Large intestine (tissue), 3 donors: ENCODE data around the gene SLC19A1. TPM values are rescaled to one million over a fixed set of nuclear protein-coding genes. Genes with fewer than 3 reads are reported as not detected.

ENCODE experiments used
- DNase-seq, 2 donors: peaks; one replicate each; pipeline versions ENCODE4 v3.0.0 to v3.0.0-alpha.2; 2013
- H3K27ac ChIP-seq: one replicate; pipeline ENCODE4 v1.5.1; 2013; ENCODE audit warnings: low read length
- H3K27me3 ChIP-seq: 2 replicates; pipeline ENCODE4 v1.6.1; 2013; ENCODE audit warnings: low read length; ENCODE audit not compliant: control insufficient read depth, insufficient read depth
- H3K36me3 ChIP-seq: 2 replicates; pipeline ENCODE4 v1.6.1; 2013; ENCODE audit warnings: low read length; ENCODE audit not compliant: control insufficient read depth, insufficient read depth
- H3K4me1 ChIP-seq: one replicate; pipeline ENCODE4 v1.6.1; 2013; ENCODE audit warnings: low read length; ENCODE audit not compliant: control insufficient read depth, insufficient read depth
- H3K4me3 ChIP-seq: one replicate; pipeline ENCODE4 v1.5.1; 2013; ENCODE audit warnings: low read length
- H3K9me3 ChIP-seq: one replicate; pipeline ENCODE4 v1.6.1; 2013; ENCODE audit warnings: mild to moderate bottlenecking, low read depth, low read length, moderate library complexity; ENCODE audit not compliant: control insufficient read depth
- WGBS: methylation state at CpG from one replicate; pipeline ENCODE4 v1.1.5; 2013; ENCODE audit warnings: low lambda C conversion rate; ENCODE audit not compliant: insufficient coverage; 5-methylcytosine and 5-hydroxymethylcytosine counted together
- polyA plus RNA-seq: library from polyadenylated mRNA; unstranded; fragments of 120-200 nt; gene quantifications from one replicate; pipeline ENCODE4 v1.2.1, GENCODE V29; 2013

Gene SLC19A1
- polyA plus RNA-seq, 1 donor = 22.1 TPM

DNA sequence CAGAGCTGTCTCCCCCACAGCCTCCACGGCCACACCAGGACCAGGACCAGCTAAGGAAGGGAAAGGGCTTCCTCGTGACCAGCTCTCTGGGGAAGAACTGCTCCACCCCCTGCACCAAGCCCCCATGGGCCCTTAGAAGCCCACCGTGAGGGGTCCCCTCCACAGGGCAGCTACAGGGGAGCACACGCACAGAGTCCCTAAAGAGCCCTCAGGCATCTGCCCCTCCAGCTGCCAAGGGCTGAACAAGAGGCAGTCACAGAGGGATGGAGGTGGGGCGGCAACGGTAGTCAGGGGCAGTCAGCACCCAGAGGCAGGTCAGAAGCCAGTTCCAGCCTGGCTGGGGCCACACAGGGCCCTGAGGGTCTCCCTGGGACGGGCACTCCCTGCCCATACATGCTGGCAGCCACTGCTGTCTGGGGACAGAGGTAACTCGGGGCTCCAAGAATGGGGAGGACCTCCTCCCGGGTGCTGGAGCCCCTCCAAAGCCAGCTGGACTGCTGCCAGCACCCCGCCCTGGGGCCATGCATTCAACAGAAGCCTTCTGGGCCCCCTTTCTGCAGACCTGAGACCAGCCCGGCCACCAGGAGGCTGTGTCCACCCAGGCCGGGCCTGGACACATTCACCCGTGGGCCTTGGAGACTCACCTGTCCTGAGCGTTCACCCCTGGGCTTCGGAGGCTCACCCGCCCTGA is 18.7 kb downstream of the SLC19A1 start:
- no peak for DNase-seq
- H3K27ac ChIP-seq = no peak overlapping the region
- no CpG with 5 or more reads among the region's 16 CpGs for WGBS
- peaks cover 43% of the 10 kb centered on the region for H3K36me3 ChIP-seq
- peaks cover 10% of the 10 kb centered on the region for H3K4me1 ChIP-seq
- H3K27me3 ChIP-seq = no peaks in the 10 kb centered on the region
- no peak overlapping the region for H3K4me3 ChIP-seq
- peaks cover 28% of the 10 kb centered on the region for H3K9me3 ChIP-seq

DNA sequence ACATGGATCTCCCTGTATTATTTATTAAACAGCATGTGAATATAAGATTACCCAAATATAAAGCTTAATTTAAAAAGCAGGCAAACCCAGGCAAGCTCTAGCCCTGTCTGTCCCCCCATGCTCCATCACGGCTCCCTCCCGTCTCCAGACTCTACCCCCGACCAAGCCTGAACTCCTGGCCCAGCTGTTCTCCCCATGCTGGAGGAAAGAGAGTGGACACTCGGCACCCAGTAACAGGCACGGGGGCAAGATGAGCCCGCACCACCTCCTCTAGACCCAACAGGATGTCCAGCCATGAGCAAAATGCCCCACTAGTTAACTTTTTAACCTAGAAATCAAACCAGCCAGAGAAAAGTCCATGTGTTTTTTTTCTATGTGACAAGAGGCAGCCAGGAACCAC is 19.3 kb downstream of the SLC19A1 start:
- DNase-seq = no peak
- whole genome bisulfite sequencing = 100% methylated on average over 2 of the region's 6 CpGs
- Histone ChIP-seq H3K4me3 (no peak overlapping the region), H3K4me1 (peaks cover 10% of the 10 kb centered on the region), H3K27ac (no peak overlapping the region), H3K36me3 (peaks cover 38% of the 10 kb centered on the region), H3K9me3 (peaks cover 28% of the 10 kb centered on the region), H3K27me3 (no peaks in the 10 kb centered on the region)

DNA sequence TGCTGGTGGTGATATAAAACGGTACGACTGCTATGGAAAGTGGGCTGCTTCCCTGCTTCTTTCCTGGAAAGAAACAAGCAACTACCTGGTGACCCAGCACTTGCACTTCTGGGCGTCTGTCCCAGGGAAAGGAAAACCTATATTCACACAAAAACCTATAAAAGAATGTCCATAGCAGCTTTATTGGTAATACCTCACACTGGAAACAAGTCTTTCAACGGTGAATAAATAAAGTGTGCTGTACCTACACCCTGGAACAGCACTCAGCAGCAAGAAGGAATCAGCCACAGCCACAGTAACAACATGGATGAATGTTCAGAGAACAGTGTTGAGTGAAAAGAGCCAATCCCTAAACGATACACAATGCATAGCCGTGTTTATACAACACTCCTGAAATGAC is 19.9 kb downstream of the SLC19A1 start:
- no peak overlapping the region for H3K27ac ChIP-seq
- H3K36me3 ChIP-seq = peaks cover 38% of the 10 kb centered on the region
- peaks cover 10% of the 10 kb centered on the region for H3K4me1 ChIP-seq
- WGBS = 100% methylated on average over 1 of the region's 6 CpGs
- H3K27me3 ChIP-seq = no peaks in the 10 kb centered on the region
- H3K9me3 ChIP-seq = peaks cover 28% of the 10 kb centered on the region
- no peak for DNase-seq
- H3K4me3 ChIP-seq = no peak overlapping the region

DNA sequence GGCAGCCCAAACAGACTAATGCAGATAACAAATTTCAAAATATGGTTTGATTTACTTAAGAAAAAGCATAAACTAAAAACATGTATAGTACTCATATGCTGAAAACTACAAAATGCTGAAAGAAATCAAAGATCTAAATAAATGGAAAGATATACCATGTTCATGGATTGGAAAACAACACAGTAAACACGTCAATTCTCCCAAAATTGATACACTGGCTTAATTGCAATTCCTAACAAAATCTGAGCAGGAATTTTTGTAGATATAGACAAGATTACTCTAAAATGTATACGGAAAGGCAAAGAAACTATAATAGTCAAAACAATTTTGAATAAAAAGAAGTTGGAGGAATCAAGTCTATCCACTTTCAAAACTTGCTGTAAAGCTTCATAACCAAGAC is 21.0 kb downstream of the SLC19A1 start:
- Histone ChIP-seq H3K27me3 (no peaks in the 10 kb centered on the region), H3K4me3 (no peak overlapping the region), H3K27ac (no peak overlapping the region), H3K9me3 (peaks cover 28% of the 10 kb centered on the region), H3K4me1 (peaks cover 10% of the 10 kb centered on the region), H3K36me3 (peaks cover 42% of the 10 kb centered on the region)
- 100% methylated on average over 2 of the region's 2 CpGs for WGBS
- DNase-seq = no peak

DNA sequence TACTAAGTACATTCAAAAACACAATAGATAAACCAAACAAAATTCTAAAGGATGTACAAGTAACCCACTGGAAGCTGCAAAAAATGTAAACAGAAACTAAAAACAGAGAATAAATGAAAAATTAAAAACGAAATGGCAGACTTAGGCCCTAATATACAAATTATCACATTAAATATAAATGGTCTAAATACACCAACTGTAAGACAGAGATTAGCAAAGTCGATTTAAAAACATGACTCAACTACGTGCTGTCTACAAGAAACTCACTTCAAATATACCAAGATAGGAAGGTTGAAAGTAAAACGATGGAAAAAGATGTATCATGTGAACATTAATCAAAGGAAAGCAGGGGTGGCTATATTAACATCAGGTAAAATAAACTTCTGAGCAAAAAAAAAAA is 23.1 kb downstream of the SLC19A1 start:
- no peak overlapping the region for H3K27ac ChIP-seq
- H3K27me3 ChIP-seq = no peaks in the 10 kb centered on the region
- H3K36me3 ChIP-seq = peaks cover 43% of the 10 kb centered on the region
- H3K9me3 ChIP-seq = peaks cover 28% of the 10 kb centered on the region
- no peaks in the 10 kb centered on the region for H3K4me1 ChIP-seq
- no peak for DNase-seq
- no peak overlapping the region for H3K4me3 ChIP-seq
- 86% methylated on average over 2 of the region's 4 CpGs for WGBS

DNA sequence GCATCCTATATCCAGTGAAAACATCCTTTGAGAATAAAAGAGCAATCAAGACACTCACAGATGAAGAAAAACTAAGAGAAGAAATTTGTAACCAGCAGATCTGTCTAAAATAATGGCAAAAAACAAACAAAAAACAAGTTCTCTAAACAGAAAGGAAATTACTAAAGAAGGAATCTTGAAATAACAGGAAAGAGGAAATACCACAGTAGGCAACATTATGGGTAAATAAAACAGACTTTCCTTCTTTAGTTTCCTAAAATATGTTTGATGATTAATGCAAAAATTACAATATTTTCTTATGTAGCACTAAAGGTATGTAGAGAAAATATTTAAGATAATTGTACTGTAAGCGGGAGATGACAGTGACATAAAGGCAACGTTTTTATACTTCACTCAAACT is 23.5 kb downstream of the SLC19A1 start:
- H3K4me1 ChIP-seq = no peaks in the 10 kb centered on the region
- no peak overlapping the region for H3K27ac ChIP-seq
- no peak overlapping the region for H3K4me3 ChIP-seq
- 100% methylated on average over 1 of the region's 2 CpGs for WGBS
- peaks cover 42% of the 10 kb centered on the region for H3K36me3 ChIP-seq
- no peak for DNase-seq
- peaks cover 27% of the 10 kb centered on the region for H3K9me3 ChIP-seq
- H3K27me3 ChIP-seq = no peaks in the 10 kb centered on the region

DNA sequence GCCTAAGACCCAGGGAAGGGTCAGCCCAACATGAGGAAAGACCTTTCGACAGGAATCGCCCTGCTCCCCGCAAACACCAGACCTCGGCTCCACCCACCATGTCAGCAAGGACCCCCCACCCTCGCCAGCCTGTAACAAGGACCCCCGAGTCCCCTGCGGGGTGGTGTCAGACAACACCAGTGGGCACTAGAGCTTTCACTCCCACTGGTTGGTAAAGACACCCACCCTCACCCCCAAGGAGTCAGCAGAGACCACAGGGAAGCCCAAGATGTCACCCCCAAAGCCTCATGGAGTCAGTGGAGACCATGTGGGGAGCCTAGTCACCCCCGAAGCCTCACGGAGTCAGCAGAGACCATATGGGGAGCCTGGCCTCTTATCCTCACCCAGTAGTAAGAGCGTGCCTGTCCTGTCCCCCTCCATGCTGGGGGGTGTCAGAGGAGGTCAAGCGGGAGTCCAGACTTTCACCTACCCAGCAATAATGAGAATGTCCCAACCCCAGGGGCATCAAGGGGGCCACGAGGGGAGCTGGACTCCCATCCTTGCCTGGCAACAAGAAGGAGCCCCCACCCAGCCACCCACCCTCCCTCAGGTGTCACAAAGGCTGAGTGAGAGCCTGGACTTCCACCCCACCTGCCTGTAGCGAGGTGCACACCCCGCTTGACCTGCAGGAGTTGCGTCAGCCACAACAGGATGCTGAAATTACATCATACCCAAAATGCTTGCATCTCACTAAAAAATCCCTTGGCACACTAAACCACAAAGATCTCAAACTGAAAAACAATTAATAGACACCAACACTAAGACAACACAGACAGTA is 24.8 kb downstream of the SLC19A1 start:
- Histone ChIP-seq H3K4me1 (no peaks in the 10 kb centered on the region), H3K36me3 (peaks cover 36% of the 10 kb centered on the region), H3K4me3 (no peak overlapping the region), H3K27me3 (no peaks in the 10 kb centered on the region), H3K9me3 (peaks cover 26% of the 10 kb centered on the region), H3K27ac (no peak overlapping the region)
- WGBS = no CpG with 5 or more reads among the region's 15 CpGs
- DNase-seq = no peak

DNA sequence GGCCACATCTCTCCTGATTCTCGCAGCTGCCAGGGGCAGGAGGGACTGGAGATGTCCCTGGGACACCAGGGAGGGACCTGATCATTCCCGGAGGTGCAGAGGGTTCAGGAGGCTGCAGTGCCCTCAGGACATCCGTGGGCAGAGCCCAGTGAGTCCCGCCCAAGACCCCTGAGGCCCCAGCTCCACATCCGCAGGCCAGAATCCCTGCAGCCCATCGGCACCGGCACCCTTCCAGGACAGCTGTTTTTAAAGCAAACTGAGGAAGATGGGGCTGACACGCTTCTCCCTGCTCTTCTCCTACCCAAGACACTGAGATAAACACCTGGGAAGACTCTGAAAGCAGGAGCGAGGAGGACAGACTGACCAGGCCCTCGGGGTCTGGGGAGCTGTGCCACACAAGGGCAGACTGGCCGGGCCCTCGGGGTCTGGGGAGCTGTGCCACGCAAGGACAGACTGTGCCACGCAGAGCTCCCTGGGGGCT is 25.5 kb downstream of the SLC19A1 start:
- no CpG with 5 or more reads among the region's 14 CpGs for WGBS
- H3K9me3 ChIP-seq = peaks cover 26% of the 10 kb centered on the region
- no peak overlapping the region for H3K27ac ChIP-seq
- no peak overlapping the region for H3K4me3 ChIP-seq
- no peak for DNase-seq
- peaks cover 37% of the 10 kb centered on the region for H3K36me3 ChIP-seq
- no peaks in the 10 kb centered on the region for H3K27me3 ChIP-seq
- no peaks in the 10 kb centered on the region for H3K4me1 ChIP-seq

DNA sequence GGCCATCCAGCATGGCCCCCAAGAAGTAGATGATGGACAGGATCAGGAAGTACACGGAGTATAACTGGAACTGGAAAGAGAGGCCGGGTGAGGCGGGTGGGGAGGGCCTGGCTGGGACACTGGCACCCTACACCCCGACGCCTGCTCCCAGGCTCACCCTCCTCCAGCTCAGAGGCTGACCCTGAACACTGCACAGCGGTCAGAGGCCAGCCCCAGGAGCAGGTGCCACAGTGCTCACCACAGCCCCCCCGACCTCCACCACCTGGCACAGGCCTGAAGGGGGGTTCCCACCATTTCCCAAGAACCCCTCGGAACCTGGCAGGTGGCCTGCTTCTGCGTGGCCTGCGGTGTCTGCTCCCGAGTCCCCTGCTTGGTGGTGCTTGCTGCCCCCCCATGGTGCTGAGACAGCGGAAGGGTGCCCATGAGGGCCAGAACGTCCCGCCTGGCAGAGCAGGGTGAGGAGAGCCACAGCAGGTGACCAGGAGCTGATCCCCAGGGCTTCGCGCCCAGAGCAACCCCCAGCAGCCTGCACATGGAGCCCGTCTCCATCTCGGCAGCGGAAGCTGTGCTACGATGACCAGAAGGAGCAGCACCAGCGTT is 26.1 kb downstream of the SLC19A1 start:
- H3K4me3 ChIP-seq = no peak overlapping the region
- H3K9me3 ChIP-seq = peaks cover 25% of the 10 kb centered on the region
- no peaks in the 10 kb centered on the region for H3K27me3 ChIP-seq
- DNase-seq = no peak
- H3K36me3 ChIP-seq = peaks cover 41% of the 10 kb centered on the region
- no peak overlapping the region for H3K27ac ChIP-seq
- no CpG with 5 or more reads among the region's 21 CpGs for WGBS
- no peaks in the 10 kb centered on the region for H3K4me1 ChIP-seq

DNA sequence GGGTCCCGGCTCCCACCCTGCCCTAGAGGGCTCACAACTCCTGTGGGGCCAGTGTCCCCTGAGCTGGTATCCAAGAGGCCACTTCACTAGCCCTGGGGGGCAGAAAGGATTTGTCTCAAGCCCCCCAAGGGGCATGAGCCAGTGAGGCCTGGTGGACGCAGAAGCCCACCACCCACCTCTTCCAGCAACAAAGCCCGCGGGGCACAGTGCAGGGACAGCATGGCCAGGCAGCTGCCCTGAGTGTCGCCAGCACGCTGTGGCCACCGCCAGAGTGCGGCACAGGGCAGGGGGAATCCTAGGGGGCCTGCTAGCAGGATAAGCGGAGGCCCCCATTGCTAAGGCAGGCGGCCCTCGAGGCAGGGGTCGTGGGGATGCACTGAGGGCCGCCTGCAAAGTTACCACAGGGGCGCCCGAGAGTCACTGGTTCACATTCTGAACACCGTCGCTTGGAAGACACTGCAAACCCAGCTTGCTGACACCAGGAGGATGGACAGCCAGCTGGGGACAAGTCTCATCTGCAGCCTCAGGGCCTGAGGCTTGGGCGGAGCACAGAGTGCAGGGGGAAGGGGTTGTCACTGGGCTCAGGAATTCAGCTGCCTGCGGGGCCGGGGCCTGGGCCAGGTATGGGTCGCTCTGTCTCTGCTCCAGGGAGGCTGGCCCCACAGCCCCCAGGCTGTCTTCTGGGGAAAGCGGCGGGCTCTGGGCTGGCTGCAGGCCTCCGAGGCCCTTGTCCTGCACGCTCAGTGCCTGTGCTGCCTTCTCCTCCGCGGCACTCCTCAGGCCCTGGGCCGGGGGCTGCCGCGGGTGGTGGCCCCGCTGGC is 26.8 kb downstream of the SLC19A1 start:
- H3K27me3 ChIP-seq = no peaks in the 10 kb centered on the region
- no peaks in the 10 kb centered on the region for H3K4me1 ChIP-seq
- peaks cover 18% of the 10 kb centered on the region for H3K9me3 ChIP-seq
- peaks cover 37% of the 10 kb centered on the region for H3K36me3 ChIP-seq
- H3K27ac ChIP-seq = no peak overlapping the region
- WGBS = no CpG with 5 or more reads among the region's 31 CpGs
- DNase-seq = no peak
- H3K4me3 ChIP-seq = no peak overlapping the region
